Prostate gland (tissue), 2 donors: Measurements from ENCODE around the gene MAML3.

ENCODE experiments used
- POLR2A ChIP-seq: fragments of 450-650 bp; IDR thresholded peaks from one replicate; pipeline ENCODE4 v1.6.1; 2016; ENCODE audit warnings: antibody characterized with exemption, mild to moderate bottlenecking
- POLR2AphosphoS5 ChIP-seq: sonication (generic); formaldehyde crosslinking; IDR thresholded peaks from one replicate; pipeline ENCODE4 v1.6.1; 2017; ENCODE audit warnings: antibody characterized with exemption
- TF ChIP-seq, protein P1 (sequence below), 4 experiments: fragments of 200-600 bp in 2 of 4; fragments of 450-650 bp in 2 of 4; sonication (generic) in 2 of 4; IDR thresholded peaks; 1 replicate in 3 of 4; 2 replicates in 1 of 4; pipeline ENCODE4 v1.5.1; 2016 to 2019; ENCODE audit warnings: antibody characterized with exemption in 4 of 4, mild to moderate bottlenecking in 2 of 4, moderate library complexity in 2 of 4

DNA sequence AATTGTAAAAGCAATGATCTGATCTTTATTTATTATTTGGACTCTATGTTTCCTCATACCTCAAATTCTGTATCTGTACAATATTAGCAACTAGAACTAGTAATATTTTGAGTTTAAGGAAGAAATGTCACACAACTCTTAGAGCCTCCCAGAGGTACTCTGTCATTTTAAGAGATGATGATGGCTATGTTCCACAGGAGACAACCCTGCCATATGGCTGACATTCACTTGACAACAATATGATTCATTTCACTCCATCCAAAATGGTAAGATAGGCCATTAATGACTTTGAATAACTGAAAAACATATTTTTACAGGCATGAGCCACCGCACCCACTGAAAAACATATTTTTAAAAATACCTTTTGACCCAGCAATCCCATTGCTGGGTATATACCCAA is 190.3 kb downstream of the MAML3 start:
- TF ChIP-seq POLR2A (no peak), POLR2AphosphoS5 (no peak)
- TF ChIP-seq, protein P1, sequence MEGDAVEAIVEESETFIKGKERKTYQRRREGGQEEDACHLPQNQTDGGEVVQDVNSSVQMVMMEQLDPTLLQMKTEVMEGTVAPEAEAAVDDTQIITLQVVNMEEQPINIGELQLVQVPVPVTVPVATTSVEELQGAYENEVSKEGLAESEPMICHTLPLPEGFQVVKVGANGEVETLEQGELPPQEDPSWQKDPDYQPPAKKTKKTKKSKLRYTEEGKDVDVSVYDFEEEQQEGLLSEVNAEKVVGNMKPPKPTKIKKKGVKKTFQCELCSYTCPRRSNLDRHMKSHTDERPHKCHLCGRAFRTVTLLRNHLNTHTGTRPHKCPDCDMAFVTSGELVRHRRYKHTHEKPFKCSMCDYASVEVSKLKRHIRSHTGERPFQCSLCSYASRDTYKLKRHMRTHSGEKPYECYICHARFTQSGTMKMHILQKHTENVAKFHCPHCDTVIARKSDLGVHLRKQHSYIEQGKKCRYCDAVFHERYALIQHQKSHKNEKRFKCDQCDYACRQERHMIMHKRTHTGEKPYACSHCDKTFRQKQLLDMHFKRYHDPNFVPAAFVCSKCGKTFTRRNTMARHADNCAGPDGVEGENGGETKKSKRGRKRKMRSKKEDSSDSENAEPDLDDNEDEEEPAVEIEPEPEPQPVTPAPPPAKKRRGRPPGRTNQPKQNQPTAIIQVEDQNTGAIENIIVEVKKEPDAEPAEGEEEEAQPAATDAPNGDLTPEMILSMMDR (IDR thresholded peaks at IDR 0.05) = no peak
